Neural progenitor cell (in vitro differentiated cells): ENCODE data around the gene EIF2D. TPM values are rescaled to one million over a fixed set of nuclear protein-coding genes. Genes with fewer than 3 reads are reported as not detected.

Source experiments
- DNase-seq: peaks from one replicate; pipeline ENCODE4 v3.0.0-alpha.2; 2016; ENCODE audit warnings: low spot score
- H2AFZ ChIP-seq: fragments of 200-600 bp; sonication (generic); replicated peaks from 2 replicates; pipeline ENCODE4 v1.6.1; 2016; ENCODE audit warnings: antibody characterized with exemption
- H3F3A ChIP-seq: fragments of 200-600 bp; sonication (generic); 2 replicates; pipeline ENCODE4 v1.6.1; 2016; ENCODE audit warnings: antibody characterized with exemption, low read depth
- H3K27ac ChIP-seq: fragments of 200-600 bp; sonication (generic); 2 replicates; pipeline ENCODE4 v1.5.1; 2016; ENCODE audit warnings: mild to moderate bottlenecking
- H3K27me3 ChIP-seq: fragments of 200-600 bp; sonication (generic); 2 replicates; pipeline ENCODE4 v1.6.1; 2016; ENCODE audit warnings: mild to moderate bottlenecking, moderate library complexity
- H3K36me3 ChIP-seq: fragments of 200-600 bp; sonication (generic); 2 replicates; pipeline ENCODE4 v1.5.1; 2016
- H3K4me1 ChIP-seq: fragments of 200-600 bp; sonication (generic); 2 replicates; pipeline ENCODE4 v1.6.1; 2016; ENCODE audit warnings: mixed run types
- H3K4me2 ChIP-seq: fragments of 200-600 bp; sonication (generic); 2 replicates; pipeline ENCODE4 v1.6.1; 2016
- H3K4me3 ChIP-seq: fragments of 200-600 bp; sonication (generic); 2 replicates; pipeline ENCODE4 v1.5.1; 2016
- H3K79me2 ChIP-seq: fragments of 200-600 bp; sonication (generic); 2 replicates; pipeline ENCODE4 v1.6.1; 2016; ENCODE audit warnings: low read depth
- H3K9ac ChIP-seq: fragments of 200-600 bp; sonication (generic); 2 replicates; pipeline ENCODE4 v1.6.1; 2016
- H3K9me3 ChIP-seq: fragments of 200-600 bp; sonication (generic); 2 replicates; pipeline ENCODE4 v1.5.1; 2016; ENCODE audit warnings: low read depth
- H4K20me1 ChIP-seq: fragments of 200-600 bp; sonication (generic); 2 replicates; pipeline ENCODE4 v1.6.1; 2016; ENCODE audit warnings: low read depth
- H3K27ac Mint-ChIP-seq: 3 replicates; pipeline ENCODE4 v1.8.0; 2021; ENCODE audit warnings: mixed read lengths
- H3K27me3 Mint-ChIP-seq: 2 replicates; pipeline ENCODE4 v1.8.0; 2022; ENCODE audit warnings: low read depth, mild to moderate bottlenecking, inconsistent platforms, moderate library complexity, mixed read lengths; ENCODE audit not compliant: insufficient read depth
- H3K36me3 Mint-ChIP-seq: 3 replicates; pipeline ENCODE4 v1.8.0; 2021; ENCODE audit warnings: mixed read lengths
- H3K4me1 Mint-ChIP-seq: 3 replicates; pipeline ENCODE4 v1.8.0; 2021; ENCODE audit warnings: mixed read lengths
- H3K4me3 Mint-ChIP-seq: 3 replicates; pipeline ENCODE4 v1.8.0; 2021; ENCODE audit warnings: mild to moderate bottlenecking, moderate library complexity, mixed read lengths
- H3K9me3 Mint-ChIP-seq: 3 replicates; pipeline ENCODE4 v1.8.0; 2020; ENCODE audit warnings: mixed read lengths
- EZH2 ChIP-seq: fragments of 200-600 bp; sonication (generic); IDR thresholded peaks from 2 replicates; pipeline ENCODE4 v1.6.1; 2017; ENCODE audit warnings: antibody characterized with exemption, mild to moderate bottlenecking, moderate library complexity
- EZH2phosphoT487 ChIP-seq: fragments of 200-600 bp; sonication (generic); IDR thresholded peaks from 2 replicates; pipeline ENCODE4 v1.6.1; 2017; ENCODE audit warnings: antibody characterized with exemption
- total RNA-seq: library from RNA; depleted of rRNA; stranded (reverse); fragments of >200 nt; gene quantifications from 2 replicates; pipeline ENCODE4 v1.2.3, GENCODE V29; 2015; ENCODE audit warnings: low replicate concordance
- TF ChIP-seq, protein P1 (sequence below): fragments of 200-600 bp; sonication (generic); IDR thresholded peaks from 2 replicates; pipeline ENCODE4 v1.5.1; 2017; ENCODE audit warnings: antibody characterized with exemption, mild to moderate bottlenecking

Gene EIF2D
- total RNA-seq, 1 donor from 2014 or later: 47.5 TPM

GRCh38 chr1:206591226-206591625, 21.0 kb downstream of the EIF2D start:
- no peaks in the 10 kb centered on the region for H4K20me1 ChIP-seq
- H3K9me3 ChIP-seq: no peaks in the 10 kb centered on the region
- peaks cover 9% of the 10 kb centered on the region for H3K4me1 ChIP-seq
- H3K36me3 ChIP-seq: no peaks in the 10 kb centered on the region
- no peak for DNase-seq
- H3K27ac ChIP-seq: no peak overlapping the region
- no peaks in the 10 kb centered on the region for H3K79me2 ChIP-seq
- H3F3A ChIP-seq: no peaks in the 10 kb centered on the region
- Mint-ChIP-seq H3K36me3 (peaks cover 28% of the 10 kb centered on the region), H3K4me3 (no peak overlapping the region), H3K4me1 (no peaks in the 10 kb centered on the region), H3K27me3 (no peaks in the 10 kb centered on the region), H3K9me3 (no peaks in the 10 kb centered on the region), H3K27ac (no peak overlapping the region)
- TF ChIP-seq, protein P1, sequence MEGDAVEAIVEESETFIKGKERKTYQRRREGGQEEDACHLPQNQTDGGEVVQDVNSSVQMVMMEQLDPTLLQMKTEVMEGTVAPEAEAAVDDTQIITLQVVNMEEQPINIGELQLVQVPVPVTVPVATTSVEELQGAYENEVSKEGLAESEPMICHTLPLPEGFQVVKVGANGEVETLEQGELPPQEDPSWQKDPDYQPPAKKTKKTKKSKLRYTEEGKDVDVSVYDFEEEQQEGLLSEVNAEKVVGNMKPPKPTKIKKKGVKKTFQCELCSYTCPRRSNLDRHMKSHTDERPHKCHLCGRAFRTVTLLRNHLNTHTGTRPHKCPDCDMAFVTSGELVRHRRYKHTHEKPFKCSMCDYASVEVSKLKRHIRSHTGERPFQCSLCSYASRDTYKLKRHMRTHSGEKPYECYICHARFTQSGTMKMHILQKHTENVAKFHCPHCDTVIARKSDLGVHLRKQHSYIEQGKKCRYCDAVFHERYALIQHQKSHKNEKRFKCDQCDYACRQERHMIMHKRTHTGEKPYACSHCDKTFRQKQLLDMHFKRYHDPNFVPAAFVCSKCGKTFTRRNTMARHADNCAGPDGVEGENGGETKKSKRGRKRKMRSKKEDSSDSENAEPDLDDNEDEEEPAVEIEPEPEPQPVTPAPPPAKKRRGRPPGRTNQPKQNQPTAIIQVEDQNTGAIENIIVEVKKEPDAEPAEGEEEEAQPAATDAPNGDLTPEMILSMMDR: no peak
- TF ChIP-seq EZH2phosphoT487: no peak
- no peak overlapping the region for H3K9ac ChIP-seq
- no peak overlapping the region for H3K4me3 ChIP-seq
- no peak overlapping the region for H3K4me2 ChIP-seq
- H3K27me3 ChIP-seq: no peaks in the 10 kb centered on the region
- H2AFZ ChIP-seq: no peak overlapping the region

DNA sequence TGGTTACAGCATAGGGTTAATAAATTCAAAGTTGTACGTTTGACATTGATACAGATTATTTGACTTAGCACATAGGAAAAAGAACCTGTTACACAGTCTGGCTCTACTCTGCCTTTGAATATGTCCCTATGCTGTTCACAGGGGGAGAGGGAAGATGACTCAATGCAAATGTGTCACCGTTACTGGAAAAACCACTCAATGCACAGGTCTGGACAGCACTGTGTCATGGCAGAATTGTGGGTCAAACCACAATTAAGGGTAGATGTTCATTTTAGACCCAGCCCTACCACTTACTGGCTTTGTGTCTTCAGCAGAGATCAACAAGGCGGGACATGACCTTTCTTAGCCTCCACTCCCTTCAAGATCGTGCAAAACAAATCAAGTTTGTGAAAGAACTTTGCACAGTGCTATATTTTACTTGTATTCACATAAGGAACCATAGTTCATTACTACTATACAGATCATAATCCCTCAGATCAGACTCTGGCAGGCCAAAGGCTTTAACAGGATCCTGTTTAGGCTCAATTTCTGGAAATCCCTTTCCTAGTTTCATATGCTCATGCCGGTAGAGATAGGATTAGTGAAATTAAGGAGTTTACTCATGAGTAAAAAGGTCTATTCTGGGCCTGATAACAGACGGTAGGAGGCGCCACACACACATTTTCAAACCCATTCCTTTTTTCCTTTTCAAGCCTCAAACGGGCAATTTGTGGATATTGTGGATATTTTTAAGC, 22.1 kb downstream of the EIF2D start:
- H2AFZ ChIP-seq: no peak overlapping the region
- Mint-ChIP-seq H3K4me1 (no peaks in the 10 kb centered on the region), H3K36me3 (peaks cover 27% of the 10 kb centered on the region), H3K27me3 (no peaks in the 10 kb centered on the region), H3K9me3 (no peaks in the 10 kb centered on the region), H3K27ac (no peak overlapping the region), H3K4me3 (no peak overlapping the region)
- no peaks in the 10 kb centered on the region for H3K36me3 ChIP-seq
- no peaks in the 10 kb centered on the region for H3F3A ChIP-seq
- H3K4me3 ChIP-seq: no peak overlapping the region
- no peak overlapping the region for H3K9ac ChIP-seq
- H4K20me1 ChIP-seq: no peaks in the 10 kb centered on the region
- peak; percentile 30 for DNase-seq
- TF ChIP-seq, protein P1: peak; percentile 67
- no peak for TF ChIP-seq EZH2phosphoT487
- TF ChIP-seq EZH2: no peak
- H3K4me1 ChIP-seq: peaks cover 9% of the 10 kb centered on the region
- no peaks in the 10 kb centered on the region for H3K27me3 ChIP-seq
- no peaks in the 10 kb centered on the region for H3K79me2 ChIP-seq
- no peak overlapping the region for H3K27ac ChIP-seq
- no peak overlapping the region for H3K4me2 ChIP-seq
- no peaks in the 10 kb centered on the region for H3K9me3 ChIP-seq

DNA sequence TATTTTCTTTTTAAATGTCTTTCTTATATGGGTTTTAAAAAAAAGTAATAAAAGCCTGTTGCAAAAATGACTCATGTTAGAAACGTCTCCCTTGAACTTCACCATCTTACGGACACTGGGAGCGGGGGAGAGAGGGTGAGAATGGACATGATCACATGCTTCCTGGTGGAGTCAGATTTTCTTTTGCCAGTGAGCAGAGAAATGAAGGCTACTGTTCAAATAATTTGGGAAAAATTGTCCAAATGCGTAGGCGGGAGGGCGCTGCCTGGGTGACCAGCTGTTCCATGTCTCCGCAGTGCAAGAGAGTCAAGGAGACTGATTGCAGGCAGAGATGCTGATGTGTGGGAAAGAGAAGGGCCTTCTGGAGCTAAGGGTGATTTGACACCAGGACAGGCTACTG, 23.1 kb downstream of the EIF2D start:
- Mint-ChIP-seq H3K4me1 (no peaks in the 10 kb centered on the region), H3K27me3 (no peaks in the 10 kb centered on the region), H3K4me3 (no peak overlapping the region), H3K27ac (no peak overlapping the region), H3K9me3 (no peaks in the 10 kb centered on the region), H3K36me3 (peaks cover 24% of the 10 kb centered on the region)
- H3F3A ChIP-seq: no peaks in the 10 kb centered on the region
- no peak for DNase-seq
- H3K36me3 ChIP-seq: no peaks in the 10 kb centered on the region
- peaks cover 9% of the 10 kb centered on the region for H3K4me1 ChIP-seq
- H3K27ac ChIP-seq: no peak overlapping the region
- no peaks in the 10 kb centered on the region for H3K79me2 ChIP-seq
- H3K9me3 ChIP-seq: no peaks in the 10 kb centered on the region
- no peaks in the 10 kb centered on the region for H3K27me3 ChIP-seq
- no peak overlapping the region for H3K4me2 ChIP-seq
- no peaks in the 10 kb centered on the region for H4K20me1 ChIP-seq
- no peak overlapping the region for H3K4me3 ChIP-seq
- H3K9ac ChIP-seq: no peak overlapping the region
- TF ChIP-seq EZH2phosphoT487: no peak
- no peak overlapping the region for H2AFZ ChIP-seq

- Histone ChIP-seq H4K20me1 (no peaks in the 10 kb centered on the region), H3K79me2 (no peaks in the 10 kb centered on the region), H3K4me2 (no peak overlapping the region), H3K9me3 (no peaks in the 10 kb centered on the region), H3K27me3 (no peaks in the 10 kb centered on the region), H3K4me1 (peaks cover 9% of the 10 kb centered on the region), H3K4me3 (no peak overlapping the region), H3F3A (no peaks in the 10 kb centered on the region), H3K9ac (no peak overlapping the region), H2AFZ (no peak overlapping the region), H3K36me3 (no peaks in the 10 kb centered on the region), H3K27ac (peak overlapping the region; percentile 9)
- Mint-ChIP-seq H3K9me3 (no peaks in the 10 kb centered on the region), H3K36me3 (peaks cover 21% of the 10 kb centered on the region), H3K27me3 (no peaks in the 10 kb centered on the region), H3K4me3 (no peak overlapping the region), H3K4me1 (peaks cover 1% of the 10 kb centered on the region), H3K27ac (peak overlapping the region; percentile 51)
- TF ChIP-seq, protein P1: no peak
- TF ChIP-seq EZH2phosphoT487: no peak
- no peak for TF ChIP-seq EZH2
- DNase-seq: no peak
Measured at GRCh38 chr1:206588492-206588891, 23.8 kb downstream of the EIF2D start.
